GM12801 (cell line): ENCODE data around the gene COG3.

ENCODE experiments used
- CTCF ChIP-seq: IDR thresholded peaks from one replicate; pipeline ENCODE4 v1.5.1; 2011; ENCODE audit warnings: control low read depth; ENCODE audit not compliant: insufficient read length; ENCODE audit errors: extremely low read depth

The COG3 gene

DNA sequence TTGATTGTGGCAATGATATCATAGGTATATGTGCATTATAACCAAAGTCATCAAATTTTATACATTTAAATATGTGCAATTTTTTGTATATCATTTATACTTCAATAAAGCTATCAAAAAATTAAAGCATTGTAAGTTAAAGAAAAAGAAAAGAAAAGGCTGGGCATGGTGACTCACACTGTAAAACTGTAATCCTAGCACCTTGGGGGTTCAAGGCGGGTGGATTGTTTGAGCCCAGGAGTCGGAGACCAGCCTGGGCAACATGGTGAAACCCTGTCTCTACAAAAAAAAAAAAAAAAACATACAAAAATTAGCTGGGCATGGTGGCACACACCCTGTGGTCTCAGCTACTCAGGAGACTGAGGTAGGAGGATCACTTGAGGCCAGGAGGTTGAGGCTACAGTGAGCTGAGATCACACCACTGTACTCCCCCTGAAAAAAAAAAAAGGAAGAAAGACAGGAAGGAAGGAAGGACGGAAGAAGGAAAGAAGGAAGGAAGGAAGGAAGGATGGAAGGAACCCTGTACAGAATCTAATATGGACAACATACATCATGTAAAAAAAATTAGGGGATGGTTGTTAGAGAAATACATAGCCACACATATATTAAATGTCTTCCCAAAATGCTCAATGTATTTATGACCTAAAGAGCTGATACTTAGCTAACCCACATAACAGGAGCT lies 24.8 kb upstream of the COG3 start:
- no peak for TF ChIP-seq CTCF

DNA sequence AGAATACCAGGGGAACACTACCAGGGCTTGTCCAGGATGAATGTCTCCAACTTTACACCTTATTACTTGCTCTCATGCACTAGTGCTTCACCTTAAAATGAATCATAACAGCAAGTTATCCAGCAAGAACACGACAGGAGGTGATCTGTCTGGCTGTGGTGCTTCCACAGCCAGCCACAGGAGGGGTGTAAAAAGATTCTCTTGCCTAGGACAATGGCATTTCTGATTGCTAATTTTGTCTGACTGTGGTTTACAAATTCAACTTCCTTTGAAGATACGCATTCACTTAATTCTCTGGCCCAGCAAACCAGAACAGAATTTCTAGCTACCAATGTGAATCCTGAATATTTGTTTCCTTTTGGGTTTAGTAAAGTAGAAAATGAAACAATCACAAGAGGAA lies 23.1 kb upstream of the COG3 start:
- no peak for TF ChIP-seq CTCF

DNA sequence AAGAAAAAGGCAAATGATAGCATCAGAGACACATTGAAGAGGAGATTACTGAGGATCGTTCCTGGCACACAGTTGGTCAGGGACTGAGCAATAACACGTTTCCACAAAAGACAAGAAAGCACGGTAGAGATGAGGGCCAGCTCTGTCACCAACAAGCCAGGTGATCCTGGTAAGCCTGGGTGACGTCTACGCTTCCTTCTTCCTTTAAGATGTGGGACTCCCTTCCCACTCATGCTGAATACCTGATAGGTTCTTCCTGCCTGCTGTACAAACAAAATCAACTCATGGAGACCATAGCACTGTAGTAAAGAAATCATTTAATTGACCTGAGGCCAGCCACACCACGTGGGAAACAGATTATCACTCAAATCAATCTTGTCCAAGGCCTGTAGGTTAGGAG lies 19.7 kb upstream of the COG3 start:
- no peak for TF ChIP-seq CTCF

GRCh38 chr13:45446181-45446580 lies 18.6 kb upstream of the COG3 start:
- no peak for TF ChIP-seq CTCF

DNA sequence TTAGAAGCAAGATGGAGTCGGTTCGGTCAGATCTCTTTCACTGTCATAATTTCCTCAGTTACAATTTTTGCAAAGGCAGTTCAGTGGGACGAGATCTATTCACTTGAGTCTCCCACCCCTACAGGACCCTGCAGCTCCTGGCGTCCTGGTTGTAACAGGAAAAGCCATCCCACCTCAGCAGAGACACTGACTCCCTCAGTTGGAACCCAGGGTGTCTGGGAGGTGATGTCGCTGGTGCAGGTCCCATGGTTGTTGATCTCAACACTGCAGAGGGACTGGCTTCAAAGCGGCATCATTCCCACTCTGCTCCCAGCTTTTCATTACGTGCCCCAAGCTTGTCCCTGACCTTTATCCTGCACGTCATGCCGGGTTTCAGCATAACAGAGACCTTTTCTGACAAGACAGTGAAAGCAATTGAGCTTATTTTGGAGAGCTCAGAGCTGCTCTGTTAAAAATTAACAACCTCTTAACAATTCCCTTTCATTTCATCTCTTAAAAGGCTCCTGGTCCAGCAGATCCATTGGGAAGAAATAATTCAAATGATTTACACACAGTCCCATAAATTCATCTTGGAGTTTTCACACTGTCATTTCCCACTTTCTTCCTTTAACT lies 17.6 kb upstream of the COG3 start:
- TF ChIP-seq CTCF, result no peak

DNA sequence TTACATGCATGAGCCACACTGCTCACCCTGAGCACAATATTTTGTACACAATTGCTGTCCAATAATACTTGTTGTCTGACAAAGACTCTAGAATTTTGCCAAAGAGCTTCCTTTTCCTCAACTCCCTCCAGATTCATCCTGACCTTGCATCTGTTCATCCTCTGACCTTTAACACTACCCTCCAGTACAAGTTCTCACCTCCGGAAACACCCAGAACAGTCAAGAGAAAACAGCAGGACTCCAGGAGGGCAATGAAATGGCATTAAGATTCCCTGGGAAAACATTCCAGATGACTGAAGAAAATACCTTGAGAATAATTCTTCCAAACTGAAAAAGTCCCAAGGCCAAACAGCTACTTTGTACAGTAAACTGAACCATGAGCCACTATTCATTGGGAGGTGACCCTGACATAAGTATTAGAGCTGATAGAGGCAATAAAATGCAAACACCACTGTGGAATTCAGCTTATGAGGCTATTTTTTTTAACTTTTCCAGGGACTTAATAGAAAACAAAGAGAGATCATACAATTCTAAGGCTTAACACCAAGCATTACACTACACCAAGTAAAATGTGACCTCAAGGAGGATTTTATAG lies 15.7 kb upstream of the COG3 start:
- TF ChIP-seq CTCF, result no peak

DNA sequence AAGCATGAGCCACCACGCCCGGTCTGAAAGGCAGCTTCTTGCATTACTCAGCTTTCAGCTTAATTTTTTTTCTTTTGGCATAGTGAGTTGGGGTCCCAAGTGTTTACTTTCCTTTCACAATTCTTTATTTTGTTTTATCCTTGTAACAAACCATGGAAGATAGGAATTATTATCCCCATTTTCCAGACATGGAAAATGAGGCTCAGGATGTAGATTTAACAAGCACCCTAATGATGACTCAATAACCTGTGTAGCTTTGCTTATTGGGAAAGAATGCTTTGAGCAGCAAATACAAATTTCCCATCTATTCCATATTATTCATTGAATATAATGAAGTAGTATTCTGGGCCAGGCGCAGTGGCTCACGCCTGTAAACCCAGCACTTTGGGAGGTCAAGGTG lies 13.5 kb upstream of the COG3 start:
- no peak for TF ChIP-seq CTCF
